Measurements from ENCODE around the gene METAP2. TPM values are rescaled to one million over a fixed set of nuclear protein-coding genes. Genes with fewer than 3 reads are reported as not detected.

METAP2 gene
- total RNA-seq, 4 donors from 2014 or later = 56.6 to 87.1 (median 71.8) TPM

DNA sequence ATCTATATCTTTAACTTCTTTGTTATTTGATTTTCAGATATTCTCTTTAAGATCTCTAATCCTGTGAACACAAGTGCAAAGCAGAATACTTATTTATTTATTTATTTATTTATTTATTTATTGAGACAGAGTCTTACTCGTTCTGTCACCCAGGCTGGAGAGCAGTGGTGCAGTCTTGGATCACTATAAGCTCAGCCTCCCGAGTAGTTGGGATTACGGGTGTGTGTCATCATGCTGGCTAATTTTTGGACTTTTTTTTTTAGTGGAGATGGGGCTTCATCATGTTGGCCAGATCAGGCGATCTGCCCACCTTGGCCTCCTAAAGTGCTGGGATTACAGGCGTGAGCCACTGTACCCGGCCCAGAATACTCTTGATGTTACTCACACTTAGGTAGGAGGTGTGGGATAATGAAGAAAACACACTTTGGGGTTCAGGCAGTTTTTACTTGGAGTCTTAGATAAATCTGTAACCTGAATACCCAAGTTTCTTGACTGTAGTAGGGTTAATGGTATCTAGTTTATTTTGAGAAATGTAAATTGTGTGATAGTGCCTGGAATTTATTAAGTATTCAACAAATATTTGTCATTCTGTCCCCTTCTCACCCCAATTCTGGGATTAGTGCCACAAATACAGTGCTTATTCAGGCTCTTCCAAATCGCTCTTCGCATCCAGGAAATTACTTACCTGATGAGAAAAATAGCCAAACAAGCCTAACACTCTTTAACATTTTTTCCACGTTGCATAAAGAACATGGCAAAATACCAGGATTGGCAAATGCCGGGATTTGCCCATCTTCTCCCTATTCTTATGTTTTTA, 33.0 kb downstream of the METAP2 start:
- no peak for DNase-seq (ENCODE audit: low spot score in 2 of 2)
- intact Hi-C loops (cut with DNase I; ENCODE audit: low total_unique reads) = no loop called here
- 71 to 76% methylated on average over 10 of the region's 10 CpGs for WGBS, 2 donors
- no peak overlapping the region for H3K4me3 ChIP-seq (ENCODE audit: low read depth, poor library complexity, severe bottlenecking)
- no peak for TF ChIP-seq POLR2A (IDR thresholded peaks at IDR 0.05)
- TF ChIP-seq, protein P1, sequence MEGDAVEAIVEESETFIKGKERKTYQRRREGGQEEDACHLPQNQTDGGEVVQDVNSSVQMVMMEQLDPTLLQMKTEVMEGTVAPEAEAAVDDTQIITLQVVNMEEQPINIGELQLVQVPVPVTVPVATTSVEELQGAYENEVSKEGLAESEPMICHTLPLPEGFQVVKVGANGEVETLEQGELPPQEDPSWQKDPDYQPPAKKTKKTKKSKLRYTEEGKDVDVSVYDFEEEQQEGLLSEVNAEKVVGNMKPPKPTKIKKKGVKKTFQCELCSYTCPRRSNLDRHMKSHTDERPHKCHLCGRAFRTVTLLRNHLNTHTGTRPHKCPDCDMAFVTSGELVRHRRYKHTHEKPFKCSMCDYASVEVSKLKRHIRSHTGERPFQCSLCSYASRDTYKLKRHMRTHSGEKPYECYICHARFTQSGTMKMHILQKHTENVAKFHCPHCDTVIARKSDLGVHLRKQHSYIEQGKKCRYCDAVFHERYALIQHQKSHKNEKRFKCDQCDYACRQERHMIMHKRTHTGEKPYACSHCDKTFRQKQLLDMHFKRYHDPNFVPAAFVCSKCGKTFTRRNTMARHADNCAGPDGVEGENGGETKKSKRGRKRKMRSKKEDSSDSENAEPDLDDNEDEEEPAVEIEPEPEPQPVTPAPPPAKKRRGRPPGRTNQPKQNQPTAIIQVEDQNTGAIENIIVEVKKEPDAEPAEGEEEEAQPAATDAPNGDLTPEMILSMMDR (IDR thresholded peaks at IDR 0.05) = no peak

DNA sequence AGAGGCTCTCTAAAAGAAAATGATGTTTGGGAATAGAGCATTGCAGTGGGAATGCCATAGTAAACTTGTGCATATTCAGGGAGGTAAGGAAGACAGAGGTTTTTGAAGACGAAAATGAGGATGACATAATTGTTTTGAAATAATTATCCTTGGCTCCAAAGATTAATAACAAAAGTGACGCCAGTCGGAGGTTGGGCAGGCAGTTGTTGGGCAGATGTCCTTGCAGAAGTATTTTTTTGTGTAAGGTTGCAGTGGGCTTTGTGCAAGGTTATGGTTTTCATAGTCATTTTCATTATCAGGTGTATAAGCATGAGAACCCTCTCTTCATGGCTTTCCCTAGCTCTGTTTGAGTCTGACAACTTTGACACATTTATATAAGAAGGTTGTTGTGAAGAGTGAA, 35.3 kb downstream of the METAP2 start:
- no peak overlapping the region for H3K4me3 ChIP-seq (ENCODE audit: low read depth, poor library complexity, severe bottlenecking)
- intact Hi-C loops (cut with DNase I; ENCODE audit: low total_unique reads) = no loop called here
- no peak for DNase-seq (ENCODE audit: low spot score in 2 of 2)
- WGBS, 2 donors = 58 to 62% methylated on average over 3 of the region's 3 CpGs
- TF ChIP-seq, protein P1 (IDR thresholded peaks at IDR 0.05) = no peak
- no peak for TF ChIP-seq POLR2A (IDR thresholded peaks at IDR 0.05)

DNA sequence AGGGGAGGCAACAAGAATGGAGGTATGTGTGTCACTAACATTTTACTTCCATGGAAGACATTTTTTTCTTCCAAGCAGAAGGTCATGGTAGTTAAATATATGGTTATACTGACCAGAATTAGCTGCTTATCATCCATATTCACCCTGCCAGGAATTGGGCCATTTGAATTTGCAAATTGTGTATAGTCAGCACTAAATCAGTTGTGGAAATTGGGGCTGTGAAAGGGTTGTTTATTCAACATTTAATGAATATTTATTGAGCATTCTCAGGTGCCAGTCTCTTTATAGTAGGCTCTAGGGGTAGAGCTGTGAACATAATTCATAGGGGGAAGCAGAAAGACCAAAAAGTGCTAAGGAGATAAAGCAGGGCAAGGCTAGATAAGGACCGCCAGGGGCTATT, 38.0 kb downstream of the METAP2 start:
- WGBS, 2 donors = 95 to 100% methylated on average over 1 of the region's 1 CpG
- intact Hi-C loops (cut with DNase I; ENCODE audit: low total_unique reads) = no loop called here
- TF ChIP-seq, protein P1 (IDR thresholded peaks at IDR 0.05) = no peak
- TF ChIP-seq POLR2A (IDR thresholded peaks at IDR 0.05) = no peak
- DNase-seq (ENCODE audit: low spot score in 2 of 2) = no peak
- H3K4me3 ChIP-seq (ENCODE audit: low read depth, poor library complexity, severe bottlenecking) = no peak overlapping the region

DNA sequence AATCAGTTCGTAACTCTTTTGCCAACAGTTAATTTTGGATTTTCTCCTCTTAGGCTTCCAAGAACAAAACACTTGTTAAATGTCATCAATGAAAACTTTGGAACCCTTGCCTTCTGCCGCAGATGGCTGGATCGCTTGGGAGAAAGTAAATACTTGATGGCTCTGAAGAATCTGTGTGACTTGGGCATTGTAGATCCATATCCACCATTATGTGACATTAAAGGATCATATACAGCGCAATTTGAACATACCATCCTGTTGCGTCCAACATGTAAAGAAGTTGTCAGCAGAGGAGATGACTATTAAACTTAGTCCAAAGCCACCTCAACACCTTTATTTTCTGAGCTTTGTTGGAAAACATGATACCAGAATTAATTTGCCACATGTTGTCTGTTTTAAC, 39.6 kb downstream of the METAP2 start:
- TF ChIP-seq, protein P1 (IDR thresholded peaks at IDR 0.05) = no peak
- TF ChIP-seq POLR2A (IDR thresholded peaks at IDR 0.05) = no peak
- no peak overlapping the region for H3K4me3 ChIP-seq (ENCODE audit: low read depth, poor library complexity, severe bottlenecking)
- intact Hi-C loops (cut with DNase I; ENCODE audit: low total_unique reads) = no loop called here
- no peak for DNase-seq (ENCODE audit: low spot score in 2 of 2)
- WGBS, 2 donors = 94 to 96% methylated on average over 5 of the region's 5 CpGs

DNA sequence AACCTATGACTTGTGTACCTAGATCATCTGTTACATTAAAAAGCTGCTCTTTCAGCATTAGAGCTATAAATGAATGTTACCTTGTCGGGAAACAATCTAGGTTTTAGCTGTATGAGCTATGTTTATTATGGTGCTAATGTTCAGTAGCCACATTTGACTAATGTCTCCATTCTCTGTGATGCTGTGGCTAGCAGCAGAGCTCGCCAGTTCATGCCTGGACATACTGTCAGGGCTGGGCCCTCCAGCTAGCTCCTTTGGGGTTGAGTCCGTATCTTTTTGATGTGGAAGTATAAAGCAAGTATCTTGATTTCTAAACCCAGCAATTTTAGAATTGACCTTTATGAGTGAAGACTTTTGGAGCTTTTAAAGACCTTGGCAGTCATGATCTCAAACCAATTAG, 41.2 kb downstream of the METAP2 start:
- TF ChIP-seq POLR2A (IDR thresholded peaks at IDR 0.05) = no peak
- intact Hi-C loops (cut with DNase I; ENCODE audit: low total_unique reads) = no loop called here
- H3K4me3 ChIP-seq (ENCODE audit: low read depth, poor library complexity, severe bottlenecking) = no peak overlapping the region
- DNase-seq (ENCODE audit: low spot score in 2 of 2) = no peak
- WGBS, 2 donors = 95 to 98% methylated on average over 3 of the region's 3 CpGs

DNA sequence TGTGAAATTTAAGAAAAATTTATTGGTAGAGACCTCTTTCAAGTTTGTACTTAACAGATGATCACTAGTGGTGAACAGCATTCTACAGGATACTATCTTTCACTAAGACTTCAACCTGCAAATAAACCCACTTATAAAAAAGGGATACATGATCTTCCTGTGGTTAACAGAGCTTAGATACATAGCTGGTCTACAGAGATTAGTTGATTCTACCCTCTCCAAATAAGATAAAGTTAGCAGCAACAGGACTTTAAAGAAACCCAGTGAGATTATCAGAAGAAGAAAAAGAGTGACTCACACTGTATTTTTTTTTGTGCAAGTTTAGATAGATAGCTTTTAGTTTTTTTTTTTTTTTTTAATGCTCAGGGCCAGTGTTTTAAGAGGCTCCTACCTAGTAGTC, 42.8 kb downstream of the METAP2 start:
- no peak overlapping the region for H3K4me3 ChIP-seq (ENCODE audit: low read depth, poor library complexity, severe bottlenecking)
- TF ChIP-seq, protein P1 (IDR thresholded peaks at IDR 0.05) = no peak
- TF ChIP-seq POLR2A (IDR thresholded peaks at IDR 0.05) = no peak
- DNase-seq (ENCODE audit: low spot score in 2 of 2) = no peak
- intact Hi-C loops (cut with DNase I; ENCODE audit: low total_unique reads) = no loop called here
